ENCODE results near the gene KRTAP10-2. TPM values are rescaled to one million over a fixed set of nuclear protein-coding genes. Genes with fewer than 3 reads are reported as not detected.

KRTAP10-2 gene
- total and polyA plus RNA-seq, 2 experiments from 2014 or later = 0.24 TPM; not detected in 1

DNA sequence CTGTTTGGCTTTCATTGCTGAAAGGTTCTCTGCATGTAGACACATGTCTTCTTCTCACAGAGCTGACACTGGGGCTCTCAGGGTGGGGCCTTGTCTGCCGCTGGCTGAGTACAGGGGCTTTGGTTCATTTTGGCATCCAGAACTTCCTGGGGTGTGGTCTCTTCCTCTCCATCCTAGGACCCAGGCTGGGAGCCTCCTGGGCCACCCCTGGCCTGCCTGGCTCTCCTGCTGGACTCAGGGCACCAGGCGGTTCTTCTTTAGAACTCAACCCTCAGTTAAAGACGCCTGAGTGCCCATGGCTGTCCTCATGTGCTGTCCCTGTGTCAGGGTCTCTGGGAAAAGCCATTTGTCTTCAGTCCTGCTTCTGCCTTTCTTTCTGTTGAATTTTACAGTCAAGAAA lies 34.6 kb upstream of the KRTAP10-2 start (continued):
- TF ChIP-seq, protein P1, sequence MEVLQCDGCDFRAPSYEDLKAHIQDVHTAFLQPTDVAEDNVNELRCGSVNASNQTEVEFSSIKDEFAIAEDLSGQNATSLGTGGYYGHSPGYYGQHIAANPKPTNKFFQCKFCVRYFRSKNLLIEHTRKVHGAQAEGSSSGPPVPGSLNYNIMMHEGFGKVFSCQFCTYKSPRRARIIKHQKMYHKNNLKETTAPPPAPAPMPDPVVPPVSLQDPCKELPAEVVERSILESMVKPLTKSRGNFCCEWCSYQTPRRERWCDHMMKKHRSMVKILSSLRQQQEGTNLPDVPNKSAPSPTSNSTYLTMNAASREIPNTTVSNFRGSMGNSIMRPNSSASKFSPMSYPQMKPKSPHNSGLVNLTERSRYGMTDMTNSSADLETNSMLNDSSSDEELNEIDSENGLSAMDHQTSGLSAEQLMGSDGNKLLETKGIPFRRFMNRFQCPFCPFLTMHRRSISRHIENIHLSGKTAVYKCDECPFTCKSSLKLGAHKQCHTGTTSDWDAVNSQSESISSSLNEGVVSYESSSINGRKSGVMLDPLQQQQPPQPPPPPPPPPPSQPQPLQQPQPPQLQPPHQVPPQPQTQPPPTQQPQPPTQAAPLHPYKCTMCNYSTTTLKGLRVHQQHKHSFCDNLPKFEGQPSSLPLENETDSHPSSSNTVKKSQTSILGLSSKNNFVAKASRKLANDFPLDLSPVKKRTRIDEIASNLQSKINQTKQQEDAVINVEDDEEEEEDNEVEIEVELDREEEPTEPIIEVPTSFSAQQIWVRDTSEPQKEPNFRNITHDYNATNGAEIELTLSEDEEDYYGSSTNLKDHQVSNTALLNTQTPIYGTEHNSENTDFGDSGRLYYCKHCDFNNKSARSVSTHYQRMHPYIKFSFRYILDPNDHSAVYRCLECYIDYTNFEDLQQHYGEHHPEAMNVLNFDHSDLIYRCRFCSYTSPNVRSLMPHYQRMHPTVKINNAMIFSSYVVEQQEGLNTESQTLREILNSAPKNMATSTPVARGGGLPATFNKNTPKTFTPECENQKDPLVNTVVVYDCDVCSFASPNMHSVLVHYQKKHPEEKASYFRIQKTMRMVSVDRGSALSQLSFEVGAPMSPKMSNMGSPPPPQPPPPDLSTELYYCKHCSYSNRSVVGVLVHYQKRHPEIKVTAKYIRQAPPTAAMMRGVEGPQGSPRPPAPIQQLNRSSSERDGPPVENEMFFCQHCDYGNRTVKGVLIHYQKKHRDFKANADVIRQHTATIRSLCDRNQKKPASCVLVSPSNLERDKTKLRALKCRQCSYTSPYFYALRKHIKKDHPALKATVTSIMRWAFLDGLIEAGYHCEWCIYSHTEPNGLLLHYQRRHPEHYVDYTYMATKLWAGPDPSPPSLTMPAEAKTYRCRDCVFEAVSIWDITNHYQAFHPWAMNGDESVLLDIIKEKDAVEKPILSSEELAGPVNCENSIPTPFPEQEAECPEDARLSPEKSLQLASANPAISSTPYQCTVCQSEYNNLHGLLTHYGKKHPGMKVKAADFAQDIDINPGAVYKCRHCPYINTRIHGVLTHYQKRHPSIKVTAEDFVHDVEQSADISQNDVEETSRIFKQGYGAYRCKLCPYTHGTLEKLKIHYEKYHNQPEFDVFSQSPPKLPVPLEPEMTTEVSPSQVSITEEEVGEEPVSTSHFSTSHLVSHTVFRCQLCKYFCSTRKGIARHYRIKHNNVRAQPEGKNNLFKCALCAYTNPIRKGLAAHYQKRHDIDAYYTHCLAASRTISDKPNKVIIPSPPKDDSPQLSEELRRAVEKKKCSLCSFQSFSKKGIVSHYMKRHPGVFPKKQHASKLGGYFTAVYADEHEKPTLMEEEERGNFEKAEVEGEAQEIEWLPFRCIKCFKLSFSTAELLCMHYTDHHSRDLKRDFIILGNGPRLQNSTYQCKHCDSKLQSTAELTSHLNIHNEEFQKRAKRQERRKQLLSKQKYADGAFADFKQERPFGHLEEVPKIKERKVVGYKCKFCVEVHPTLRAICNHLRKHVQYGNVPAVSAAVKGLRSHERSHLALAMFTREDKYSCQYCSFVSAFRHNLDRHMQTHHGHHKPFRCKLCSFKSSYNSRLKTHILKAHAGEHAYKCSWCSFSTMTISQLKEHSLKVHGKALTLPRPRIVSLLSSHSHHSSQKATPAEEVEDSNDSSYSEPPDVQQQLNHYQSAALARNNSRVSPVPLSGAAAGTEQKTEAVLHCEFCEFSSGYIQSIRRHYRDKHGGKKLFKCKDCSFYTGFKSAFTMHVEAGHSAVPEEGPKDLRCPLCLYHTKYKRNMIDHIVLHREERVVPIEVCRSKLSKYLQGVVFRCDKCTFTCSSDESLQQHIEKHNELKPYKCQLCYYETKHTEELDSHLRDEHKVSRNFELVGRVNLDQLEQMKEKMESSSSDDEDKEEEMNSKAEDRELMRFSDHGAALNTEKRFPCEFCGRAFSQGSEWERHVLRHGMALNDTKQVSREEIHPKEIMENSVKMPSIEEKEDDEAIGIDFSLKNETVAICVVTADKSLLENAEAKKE (CRISPR knock-in tag; IDR thresholded peaks at IDR 0.05) = no peak
- TF ChIP-seq, protein P2, sequence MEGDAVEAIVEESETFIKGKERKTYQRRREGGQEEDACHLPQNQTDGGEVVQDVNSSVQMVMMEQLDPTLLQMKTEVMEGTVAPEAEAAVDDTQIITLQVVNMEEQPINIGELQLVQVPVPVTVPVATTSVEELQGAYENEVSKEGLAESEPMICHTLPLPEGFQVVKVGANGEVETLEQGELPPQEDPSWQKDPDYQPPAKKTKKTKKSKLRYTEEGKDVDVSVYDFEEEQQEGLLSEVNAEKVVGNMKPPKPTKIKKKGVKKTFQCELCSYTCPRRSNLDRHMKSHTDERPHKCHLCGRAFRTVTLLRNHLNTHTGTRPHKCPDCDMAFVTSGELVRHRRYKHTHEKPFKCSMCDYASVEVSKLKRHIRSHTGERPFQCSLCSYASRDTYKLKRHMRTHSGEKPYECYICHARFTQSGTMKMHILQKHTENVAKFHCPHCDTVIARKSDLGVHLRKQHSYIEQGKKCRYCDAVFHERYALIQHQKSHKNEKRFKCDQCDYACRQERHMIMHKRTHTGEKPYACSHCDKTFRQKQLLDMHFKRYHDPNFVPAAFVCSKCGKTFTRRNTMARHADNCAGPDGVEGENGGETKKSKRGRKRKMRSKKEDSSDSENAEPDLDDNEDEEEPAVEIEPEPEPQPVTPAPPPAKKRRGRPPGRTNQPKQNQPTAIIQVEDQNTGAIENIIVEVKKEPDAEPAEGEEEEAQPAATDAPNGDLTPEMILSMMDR (conservative IDR thresholded peaks at IDR 0.05; ENCODE audit: low read depth in 2 of 2) = no peak
- TF ChIP-seq POLR2AphosphoS5 (IDR thresholded peaks at IDR 0.05; ENCODE audit: low read depth) = no peak

DNA sequence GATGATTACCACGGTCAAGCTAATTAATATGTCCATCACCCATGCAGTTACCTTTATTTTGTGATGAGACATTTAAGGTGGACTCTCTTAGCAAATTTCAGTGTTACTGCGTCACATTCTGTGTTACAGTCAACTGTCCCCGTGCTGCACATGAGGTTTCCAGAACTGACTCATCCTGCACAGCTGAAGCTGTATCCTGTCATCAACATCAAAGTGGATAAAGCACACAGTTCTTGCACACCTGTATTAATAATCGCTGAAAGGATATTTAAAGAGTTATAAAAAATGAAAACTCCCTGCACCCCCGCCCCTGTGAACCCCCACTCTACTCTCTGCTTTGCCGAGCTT lies 32.5 kb upstream of the KRTAP10-2 start:
- DNase-seq (ENCODE audit: low spot score) = no peak
- H3K9me2 ChIP-seq (ENCODE audit: insufficient read depth) = no peaks in the 10 kb centered on the region
- Mint-ChIP-seq H3K27me3 (ENCODE audit: insufficient read depth, low read depth, poor library complexity) (peaks cover 9% of the 10 kb centered on the region), H3K4me1 (peaks cover 7% of the 10 kb centered on the region), H3K9me3 (peaks cover 11% of the 10 kb centered on the region; the same call in 2 of the 3 replicates), H3K36me3 (ENCODE audit: low read depth) (no peaks in the 10 kb centered on the region), H3K27ac (no peak overlapping the region), H3K4me3 (no peak overlapping the region)
- H3F3A ChIP-seq (replicated peaks; ENCODE audit: low read depth) = no peaks in the 10 kb centered on the region
- no peaks in the 10 kb centered on the region for H3K36me3 ChIP-seq (ENCODE audit: insufficient read depth)
- TF ChIP-seq ZNF114 (CRISPR knock-in tag; IDR thresholded peaks at IDR 0.05) = no peak
- TF ChIP-seq, protein P3, sequence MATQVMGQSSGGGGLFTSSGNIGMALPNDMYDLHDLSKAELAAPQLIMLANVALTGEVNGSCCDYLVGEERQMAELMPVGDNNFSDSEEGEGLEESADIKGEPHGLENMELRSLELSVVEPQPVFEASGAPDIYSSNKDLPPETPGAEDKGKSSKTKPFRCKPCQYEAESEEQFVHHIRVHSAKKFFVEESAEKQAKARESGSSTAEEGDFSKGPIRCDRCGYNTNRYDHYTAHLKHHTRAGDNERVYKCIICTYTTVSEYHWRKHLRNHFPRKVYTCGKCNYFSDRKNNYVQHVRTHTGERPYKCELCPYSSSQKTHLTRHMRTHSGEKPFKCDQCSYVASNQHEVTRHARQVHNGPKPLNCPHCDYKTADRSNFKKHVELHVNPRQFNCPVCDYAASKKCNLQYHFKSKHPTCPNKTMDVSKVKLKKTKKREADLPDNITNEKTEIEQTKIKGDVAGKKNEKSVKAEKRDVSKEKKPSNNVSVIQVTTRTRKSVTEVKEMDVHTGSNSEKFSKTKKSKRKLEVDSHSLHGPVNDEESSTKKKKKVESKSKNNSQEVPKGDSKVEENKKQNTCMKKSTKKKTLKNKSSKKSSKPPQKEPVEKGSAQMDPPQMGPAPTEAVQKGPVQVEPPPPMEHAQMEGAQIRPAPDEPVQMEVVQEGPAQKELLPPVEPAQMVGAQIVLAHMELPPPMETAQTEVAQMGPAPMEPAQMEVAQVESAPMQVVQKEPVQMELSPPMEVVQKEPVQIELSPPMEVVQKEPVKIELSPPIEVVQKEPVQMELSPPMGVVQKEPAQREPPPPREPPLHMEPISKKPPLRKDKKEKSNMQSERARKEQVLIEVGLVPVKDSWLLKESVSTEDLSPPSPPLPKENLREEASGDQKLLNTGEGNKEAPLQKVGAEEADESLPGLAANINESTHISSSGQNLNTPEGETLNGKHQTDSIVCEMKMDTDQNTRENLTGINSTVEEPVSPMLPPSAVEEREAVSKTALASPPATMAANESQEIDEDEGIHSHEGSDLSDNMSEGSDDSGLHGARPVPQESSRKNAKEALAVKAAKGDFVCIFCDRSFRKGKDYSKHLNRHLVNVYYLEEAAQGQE (IDR thresholded peaks at IDR 0.05; ENCODE audit: unreplicated experiment) = no peak
- TF ChIP-seq ZNF331 (CRISPR knock-in tag; IDR thresholded peaks at IDR 0.05; ENCODE audit: low read depth) = no peak
- TF ChIP-seq EZH2 (IDR thresholded peaks at IDR 0.05; ENCODE audit: low read depth, unreplicated experiment) = no peak
- no peak for TF ChIP-seq CREB1 (CRISPR knock-in tag; IDR thresholded peaks at IDR 0.05; ENCODE audit: low read depth)
- no peak for TF ChIP-seq POLR2AphosphoS5 (IDR thresholded peaks at IDR 0.05; ENCODE audit: low read depth)
- TF ChIP-seq EZH2phosphoT487 (IDR thresholded peaks at IDR 0.05; ENCODE audit: unreplicated experiment) = no peak
- H3K27me3 ChIP-seq (ENCODE audit: insufficient read depth) = no peaks in the 10 kb centered on the region
- ATAC-seq = no peak
- H3K4me2 ChIP-seq = no peak overlapping the region
- no peak overlapping the region for H3K4me3 ChIP-seq
- no peak overlapping the region for H3K27ac ChIP-seq (ENCODE audit: low read depth)
- no peak overlapping the region for H2AFZ ChIP-seq
- no peaks in the 10 kb centered on the region for H3K4me1 ChIP-seq (ENCODE audit: insufficient read depth)
- no peaks in the 10 kb centered on the region for H4K20me1 ChIP-seq (replicated peaks; ENCODE audit: insufficient read depth)
- no peaks in the 10 kb centered on the region for H3K79me2 ChIP-seq (replicated peaks; ENCODE audit: insufficient read depth)

Data from GM23338 (cell line).